H1 (cell line): Measurements from ENCODE around the gene FSCB.

Experiments
- BACH1 ChIP-seq: IDR thresholded peaks from 2 replicates; pipeline ENCODE4 v1.6.1; 2012; ENCODE audit warnings: low read length, improper control_type of control experiment
- CEBPB ChIP-seq: IDR thresholded peaks from 2 replicates; pipeline ENCODE4 v1.6.1; 2012; ENCODE audit warnings: low read depth, low read length
- EZH2 ChIP-seq: fragments of 200-600 bp; sonication (generic); IDR thresholded peaks from 2 replicates; pipeline ENCODE4 v1.7.1; 2012; ENCODE audit warnings: low read depth, mild to moderate bottlenecking, moderate library complexity, low read length, inconsistent platforms; ENCODE audit not compliant: severe bottlenecking
- GABPA ChIP-seq: IDR thresholded peaks from 2 replicates; pipeline ENCODE4 v1.6.1; 2011; ENCODE audit warnings: mild to moderate bottlenecking, low read length, moderate library complexity, borderline replicate concordance; ENCODE audit not compliant: insufficient read depth
- POLR2A ChIP-seq, 2 experiments: IDR thresholded peaks; 1 replicate in 1 of 2; 2 replicates in 1 of 2; pipeline ENCODE4 v1.6.1; 2011; ENCODE audit warnings: low read depth in 2 of 2, low read length in 2 of 2, mild to moderate bottlenecking in 2 of 2; ENCODE audit errors: control extremely low read depth in 1 of 2
- SIN3A ChIP-seq, 2 experiments: IDR thresholded peaks in 1 of 2; conservative IDR thresholded peaks in 1 of 2; 2 replicates each; pipeline ENCODE4 v1.6.1; 2011 to 2012; ENCODE audit warnings: low read length in 2 of 2, improper control_type of control experiment in 1 of 2, low read depth in 1 of 2, mild to moderate bottlenecking in 1 of 2
- SP1 ChIP-seq: IDR thresholded peaks from 2 replicates; pipeline ENCODE4 v1.6.1; 2011; ENCODE audit warnings: low read depth, low read length
- SRF ChIP-seq: IDR thresholded peaks from 2 replicates; pipeline ENCODE4 v1.6.1; 2011; ENCODE audit warnings: mild to moderate bottlenecking, low read depth, low read length, moderate library complexity
- TF ChIP-seq, protein P1 (sequence below), 3 experiments: IDR thresholded peaks; 1 replicate in 2 of 3; 2 replicates in 1 of 3; pipeline versions ENCODE4 v1.5.1 to v1.6.1; 2011; ENCODE audit warnings: low read length in 3 of 3, mild to moderate bottlenecking in 3 of 3, inconsistent platforms in 2 of 3, low read depth in 1 of 3, moderate library complexity in 1 of 3; ENCODE audit not compliant: insufficient read depth in 1 of 3; ENCODE audit errors: control extremely low read depth in 1 of 3
- TF ChIP-seq, protein P2 (sequence below): IDR thresholded peaks from 2 replicates; pipeline ENCODE4 v1.6.1; 2012; ENCODE audit warnings: low read length, inconsistent platforms

DNA sequence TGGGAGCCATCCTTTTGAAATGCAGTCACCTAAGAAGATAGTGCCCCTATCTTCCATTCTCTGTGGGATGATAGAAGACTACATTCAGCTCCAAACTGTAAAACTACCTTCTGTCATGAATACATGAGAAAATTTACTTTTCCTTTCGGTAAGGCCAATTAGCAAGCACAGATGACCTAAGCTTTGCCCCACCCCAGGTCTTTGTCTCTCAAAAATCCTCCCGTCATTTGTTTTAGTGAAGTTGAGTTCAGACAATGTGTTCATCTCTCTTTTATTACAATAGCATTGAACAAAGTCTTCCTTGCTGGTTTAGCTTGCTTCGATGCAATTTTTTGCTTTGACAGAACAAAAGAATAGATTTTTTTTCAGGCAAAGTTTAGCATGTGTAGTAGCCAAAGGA is 18.2 kb upstream of the FSCB start:
- TF ChIP-seq, protein P1, sequence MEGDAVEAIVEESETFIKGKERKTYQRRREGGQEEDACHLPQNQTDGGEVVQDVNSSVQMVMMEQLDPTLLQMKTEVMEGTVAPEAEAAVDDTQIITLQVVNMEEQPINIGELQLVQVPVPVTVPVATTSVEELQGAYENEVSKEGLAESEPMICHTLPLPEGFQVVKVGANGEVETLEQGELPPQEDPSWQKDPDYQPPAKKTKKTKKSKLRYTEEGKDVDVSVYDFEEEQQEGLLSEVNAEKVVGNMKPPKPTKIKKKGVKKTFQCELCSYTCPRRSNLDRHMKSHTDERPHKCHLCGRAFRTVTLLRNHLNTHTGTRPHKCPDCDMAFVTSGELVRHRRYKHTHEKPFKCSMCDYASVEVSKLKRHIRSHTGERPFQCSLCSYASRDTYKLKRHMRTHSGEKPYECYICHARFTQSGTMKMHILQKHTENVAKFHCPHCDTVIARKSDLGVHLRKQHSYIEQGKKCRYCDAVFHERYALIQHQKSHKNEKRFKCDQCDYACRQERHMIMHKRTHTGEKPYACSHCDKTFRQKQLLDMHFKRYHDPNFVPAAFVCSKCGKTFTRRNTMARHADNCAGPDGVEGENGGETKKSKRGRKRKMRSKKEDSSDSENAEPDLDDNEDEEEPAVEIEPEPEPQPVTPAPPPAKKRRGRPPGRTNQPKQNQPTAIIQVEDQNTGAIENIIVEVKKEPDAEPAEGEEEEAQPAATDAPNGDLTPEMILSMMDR (IDR thresholded peaks at IDR 0.05; ENCODE audit: control extremely low read depth in 1 of 3, insufficient read depth in 1 of 3, low read depth in 1 of 3, low read length in 3 of 3): no peak
- TF ChIP-seq POLR2A (IDR thresholded peaks at IDR 0.05; ENCODE audit: control extremely low read depth in 1 of 2, low read depth in 2 of 2, low read length in 2 of 2) (no peak), SP1 (no peak), SIN3A (conservative IDR thresholded peaks at IDR 0.05 in 1 of 2, IDR thresholded peaks at IDR 0.05 in 1 of 2; ENCODE audit: low read depth in 1 of 2, low read length in 2 of 2) (no peak), BACH1 (no peak), SRF (no peak), CEBPB (no peak), GABPA (no peak), EZH2 (no peak)
- TF ChIP-seq, protein P2, sequence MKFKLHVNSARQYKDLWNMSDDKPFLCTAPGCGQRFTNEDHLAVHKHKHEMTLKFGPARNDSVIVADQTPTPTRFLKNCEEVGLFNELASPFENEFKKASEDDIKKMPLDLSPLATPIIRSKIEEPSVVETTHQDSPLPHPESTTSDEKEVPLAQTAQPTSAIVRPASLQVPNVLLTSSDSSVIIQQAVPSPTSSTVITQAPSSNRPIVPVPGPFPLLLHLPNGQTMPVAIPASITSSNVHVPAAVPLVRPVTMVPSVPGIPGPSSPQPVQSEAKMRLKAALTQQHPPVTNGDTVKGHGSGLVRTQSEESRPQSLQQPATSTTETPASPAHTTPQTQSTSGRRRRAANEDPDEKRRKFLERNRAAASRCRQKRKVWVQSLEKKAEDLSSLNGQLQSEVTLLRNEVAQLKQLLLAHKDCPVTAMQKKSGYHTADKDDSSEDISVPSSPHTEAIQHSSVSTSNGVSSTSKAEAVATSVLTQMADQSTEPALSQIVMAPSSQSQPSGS: no peak
